ENCODE results near the gene CWC22.
"Not testable (repeated sequence)": the region's sequence is repeated elsewhere in the genome, so short reads cannot be mapped to it uniquely, and the experiment has no call there.

Gene CWC22

GRCh38 chr2:180010701-180011100, 3.6 kb upstream of the CWC22 start:
- Histone ChIP-seq H3K27ac (ENCODE audit: low read length) (no peak overlapping the region), H3K4me3 (ENCODE audit: low read length) (no peak overlapping the region), H3K27me3 (ENCODE audit: low read depth, low read length) (no peaks in the 10 kb centered on the region), H2AFZ (ENCODE audit: low read depth, low read length) (no peak overlapping the region), H4K20me1 (ENCODE audit: insufficient read depth, low read length) (no peaks in the 10 kb centered on the region), H3K36me3 (replicated peaks; ENCODE audit: low read depth, low read length) (no peaks in the 10 kb centered on the region), H3K9ac (ENCODE audit: low read length) (no peak overlapping the region), H3K4me2 (ENCODE audit: low read length) (no peak overlapping the region), H3K4me1 (ENCODE audit: low read length) (peaks cover 9% of the 10 kb centered on the region), H3K9me3 (ENCODE audit: insufficient read depth, low read length) (no peaks in the 10 kb centered on the region), H3K79me2 (ENCODE audit: low read length) (peaks cover 12% of the 10 kb centered on the region)
- no peak for TF ChIP-seq EZH2phosphoT487 (IDR thresholded peaks at IDR 0.05; ENCODE audit: low read depth)
- TF ChIP-seq CTCF (IDR thresholded peaks at IDR 0.05; ENCODE audit: low read depth, low read length): no peak

- Histone ChIP-seq H3K27ac (ENCODE audit: low read length) (peak overlapping the region; percentile 87), H3K9ac (ENCODE audit: low read length) (peak overlapping the region; percentile 91), H2AFZ (ENCODE audit: low read depth, low read length) (peak overlapping the region; percentile 100), H3K4me1 (ENCODE audit: low read length) (peaks cover 18% of the 10 kb centered on the region), H3K9me3 (ENCODE audit: insufficient read depth, low read length) (no peaks in the 10 kb centered on the region), H3K4me3 (ENCODE audit: low read length) (peak overlapping the region; percentile 97), H4K20me1 (ENCODE audit: insufficient read depth, low read length) (peaks cover 12% of the 10 kb centered on the region), H3K36me3 (replicated peaks; ENCODE audit: low read depth, low read length) (peaks cover 4% of the 10 kb centered on the region), H3K79me2 (ENCODE audit: low read length) (peaks cover 54% of the 10 kb centered on the region), H3K27me3 (ENCODE audit: low read depth, low read length) (no peaks in the 10 kb centered on the region), H3K4me2 (ENCODE audit: low read length) (peak overlapping the region; percentile 92)
- TF ChIP-seq EZH2phosphoT487 (IDR thresholded peaks at IDR 0.05; ENCODE audit: low read depth) (no peak), CTCF (IDR thresholded peaks at IDR 0.05; ENCODE audit: low read depth, low read length) (no peak)
These were observed 866 bp downstream of the CWC22 start for GRCh38 chr2:180006231-180006630.

DNA sequence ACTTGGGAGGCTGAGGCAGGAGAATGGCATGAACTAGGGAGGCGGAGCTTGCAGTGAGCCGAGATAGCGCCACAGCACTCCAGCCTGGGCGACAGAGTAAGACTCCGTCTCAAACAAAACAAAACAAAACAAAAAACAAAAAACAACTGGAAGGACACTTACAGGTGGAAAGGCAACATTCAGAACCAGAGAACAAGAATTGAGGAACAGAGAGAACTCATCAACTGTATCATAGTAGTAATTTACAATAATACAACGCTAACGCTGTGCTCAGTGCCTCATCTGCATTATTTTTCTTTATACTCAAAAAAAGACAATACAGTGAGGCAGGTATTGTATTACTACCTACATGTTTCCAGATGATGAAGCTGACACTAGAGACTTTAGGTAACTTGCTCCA, 1.6 kb downstream of the CWC22 start:
- Histone ChIP-seq H3K4me3 (ENCODE audit: low read length) (peak overlapping the region; percentile 97), H3K4me1 (ENCODE audit: low read length) (peaks cover 18% of the 10 kb centered on the region), H3K27ac (ENCODE audit: low read length) (0 out of 2 replicates have a peak overlapping the region, but pooled peaks have one; percentile 87), H3K9ac (ENCODE audit: low read length) (peak overlapping the region; percentile 91; the same call in 1 of the 2 replicates), H3K79me2 (ENCODE audit: low read length) (peaks cover 58% of the 10 kb centered on the region), H4K20me1 (ENCODE audit: insufficient read depth, low read length) (peaks cover 12% of the 10 kb centered on the region), H3K4me2 (ENCODE audit: low read length) (peak overlapping the region; percentile 92)
- not testable (repeated sequence) for H2AFZ ChIP-seq (ENCODE audit: low read depth, low read length); H3K27me3 ChIP-seq (ENCODE audit: low read depth, low read length); H3K36me3 ChIP-seq (replicated peaks; ENCODE audit: low read depth, low read length); H3K9me3 ChIP-seq (ENCODE audit: insufficient read depth, low read length)

- Histone ChIP-seq H3K4me1 (ENCODE audit: low read length) (peaks cover 18% of the 10 kb centered on the region), H3K27me3 (ENCODE audit: low read depth, low read length) (no peaks in the 10 kb centered on the region), H3K4me2 (ENCODE audit: low read length) (0 out of 2 replicates have a peak overlapping the region, but pooled peaks have one; percentile 92), H3K36me3 (replicated peaks; ENCODE audit: low read depth, low read length) (peaks cover 4% of the 10 kb centered on the region), H3K9me3 (ENCODE audit: insufficient read depth, low read length) (no peaks in the 10 kb centered on the region), H3K9ac (ENCODE audit: low read length) (no peak overlapping the region), H3K79me2 (ENCODE audit: low read length) (peaks cover 64% of the 10 kb centered on the region), H4K20me1 (ENCODE audit: insufficient read depth, low read length) (peaks cover 12% of the 10 kb centered on the region), H3K27ac (ENCODE audit: low read length) (no peak overlapping the region), H2AFZ (ENCODE audit: low read depth, low read length) (no peak overlapping the region), H3K4me3 (ENCODE audit: low read length) (no peak overlapping the region)
- TF ChIP-seq EZH2phosphoT487 (IDR thresholded peaks at IDR 0.05; ENCODE audit: low read depth) (no peak), CTCF (IDR thresholded peaks at IDR 0.05; ENCODE audit: low read depth, low read length) (no peak)
These were observed 2.4 kb downstream of the CWC22 start for GRCh38 chr2:180004731-180005130.

Measured in OCI-LY3 (cell line).